Sigmoid colon (tissue), 4 donors: ENCODE measurements around the gene PLPP2.
A peak's percentile ranks its signal among the peaks of the same experiment; 100 is the strongest.

ENCODE experiments used
- CTCF ChIP-seq, 4 experiments: fragments of 450-650 bp in 3 of 4; fragments of 200-600 bp in 1 of 4; IDR thresholded peaks; one replicate each; pipeline ENCODE4 v1.5.1; 2016 to 2019; ENCODE audit warnings: antibody characterized with exemption in 4 of 4, mild to moderate bottlenecking in 3 of 4, moderate library complexity in 2 of 4
- EP300 ChIP-seq, 4 donors: sonication (generic); formaldehyde crosslinking; IDR thresholded peaks; one replicate each; pipeline ENCODE4 v1.6.1; 2017; ENCODE audit warnings: antibody characterized with exemption in 4 of 4

GRCh38 chr19:310141-310651 is 19.0 kb upstream of the PLPP2 start:
- peak in 1 of 4 experiments; percentile 11 for TF ChIP-seq CTCF (IDR thresholded peaks at IDR 0.05)
- no peak for TF ChIP-seq EP300 (IDR thresholded peaks at IDR 0.05)
